Measurements from ENCODE around the gene DEFB124. TPM values are rescaled to one million over a fixed set of nuclear protein-coding genes. Genes with fewer than 3 reads are reported as not detected.
"Not testable (repeated sequence)": the region's sequence is repeated elsewhere in the genome, so short reads cannot be mapped to it uniquely, and the experiment has no call there.

Gene DEFB124
- total RNA-seq, 2 experiments from 2014 or later, result not detected

GRCh38 chr20:31484001-31484400 lies 9.1 kb upstream of the DEFB124 start:
- intact Hi-C loops (cut with micrococcal nuclease), result no loop called here
- Mint-ChIP-seq H3K4me3 (no peak overlapping the region), H3K27ac (no peak overlapping the region), H3K27me3 (peaks cover 18% of the 10 kb centered on the region), H3K9me3 (no peaks in the 10 kb centered on the region), H3K4me1 (ENCODE audit: low read depth) (no peaks in the 10 kb centered on the region), H3K36me3 (no peaks in the 10 kb centered on the region)
- peak; percentile 28 for DNase-seq
- ChIA-PET POLR2A (no interaction called here), CTCF (interaction anchor here (1.0 to 2.5 kb wide), 2 partner anchors 19 to 129 kb away, joined by 3 to 13 read pairs; no protein-coding TSS in a partner anchor)

GRCh38 chr20:31476643-31477215 lies 1.8 kb upstream of the DEFB124 start:
- Mint-ChIP-seq H3K9me3 (no peaks in the 10 kb centered on the region), H3K27me3 (peaks cover 32% of the 10 kb centered on the region), H3K27ac (no peak overlapping the region), H3K36me3 (no peaks in the 10 kb centered on the region), H3K4me1 (ENCODE audit: low read depth) (peaks cover 10% of the 10 kb centered on the region), H3K4me3 (no peak overlapping the region)
- DNase-seq, result no peak
- ChIA-PET POLR2A (no interaction called here), CTCF (no interaction called here)
- intact Hi-C loops (cut with micrococcal nuclease), result no loop called here

DNA sequence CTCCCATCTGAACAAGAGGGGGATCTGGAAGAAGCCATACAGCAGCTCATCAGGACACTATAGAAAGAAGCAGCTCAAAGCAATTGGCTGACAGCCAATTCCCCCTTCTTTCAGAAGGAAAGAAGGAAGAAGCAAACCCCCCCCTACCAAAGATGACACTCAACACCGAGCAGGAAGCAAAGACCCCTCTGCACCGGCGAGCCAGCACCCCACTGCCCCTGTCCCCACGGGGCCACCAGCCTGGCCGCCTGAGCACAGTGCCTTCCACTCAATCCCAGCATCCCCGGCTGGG lies 1.3 kb upstream of the DEFB124 start:
- ChIA-PET CTCF (interaction anchor here (3.4 kb wide), 1 partner anchor 27 kb away, joined by 20 read pairs; no protein-coding TSS in a partner anchor), POLR2A (no interaction called here)
- H3K4me3 Mint-ChIP-seq, result no peak overlapping the region
- H3K27me3 Mint-ChIP-seq, result peaks cover 32% of the 10 kb centered on the region
- no peaks in the 10 kb centered on the region for H3K36me3 Mint-ChIP-seq
- no peaks in the 10 kb centered on the region for H3K9me3 Mint-ChIP-seq
- no peak for DNase-seq
- intact Hi-C loops (cut with micrococcal nuclease), result no loop called here
- H3K4me1 Mint-ChIP-seq (ENCODE audit: low read depth), result peaks cover 10% of the 10 kb centered on the region
- no peak overlapping the region for H3K27ac Mint-ChIP-seq

- H3K36me3 Mint-ChIP-seq, result no peaks in the 10 kb centered on the region
- CTCF ChIA-PET, result interaction anchor here (3.4 kb wide), 1 partner anchor 27 kb away, joined by 20 read pairs; no protein-coding TSS in a partner anchor
- no peak overlapping the region for H3K4me3 Mint-ChIP-seq
- H3K9me3 Mint-ChIP-seq, result no peaks in the 10 kb centered on the region
- no peak for DNase-seq
- no peak overlapping the region for H3K27ac Mint-ChIP-seq
- H3K4me1 Mint-ChIP-seq (ENCODE audit: low read depth), result peaks cover 10% of the 10 kb centered on the region
- H3K27me3 Mint-ChIP-seq, result peaks cover 32% of the 10 kb centered on the region
- POLR2A ChIA-PET, result no interaction called here
- intact Hi-C loops (cut with micrococcal nuclease), result no loop called here
Observed at GRCh38 chr20:31475472-31476293, 756 bp upstream of the DEFB124 start.

- no peaks in the 10 kb centered on the region for H3K36me3 Mint-ChIP-seq
- intact Hi-C loops (cut with micrococcal nuclease), result no loop called here
- no peak overlapping the region for H3K27ac Mint-ChIP-seq
- no peak overlapping the region for H3K4me3 Mint-ChIP-seq
- CTCF ChIA-PET, result interaction anchor here (1.1 to 3.4 kb wide), 2 partner anchors 13 to 29 kb away, joined by 4 to 20 read pairs; no protein-coding TSS in a partner anchor
- POLR2A ChIA-PET, result no interaction called here
- DNase-seq, result no peak
- H3K4me1 Mint-ChIP-seq (ENCODE audit: low read depth), result peaks cover 10% of the 10 kb centered on the region
- H3K27me3 Mint-ChIP-seq, result peaks cover 32% of the 10 kb centered on the region
- no peaks in the 10 kb centered on the region for H3K9me3 Mint-ChIP-seq
Observed at GRCh38 chr20:31474097-31474436, 860 bp downstream of the DEFB124 start.

GRCh38 chr20:31473331-31474096 lies 1.4 kb downstream of the DEFB124 start:
- intact Hi-C loops (cut with micrococcal nuclease), result no loop called here
- POLR2A ChIA-PET, result no interaction called here
- H3K36me3 Mint-ChIP-seq, result no peaks in the 10 kb centered on the region
- peaks cover 32% of the 10 kb centered on the region for H3K27me3 Mint-ChIP-seq
- no peaks in the 10 kb centered on the region for H3K9me3 Mint-ChIP-seq
- peaks cover 10% of the 10 kb centered on the region for H3K4me1 Mint-ChIP-seq (ENCODE audit: low read depth)
- no peak overlapping the region for H3K4me3 Mint-ChIP-seq
- CTCF ChIA-PET, result interaction anchor here (1.1 to 3.4 kb wide), 2 partner anchors 12 to 29 kb away, joined by 4 to 20 read pairs; no protein-coding TSS in a partner anchor
- H3K27ac Mint-ChIP-seq, result no peak overlapping the region
- DNase-seq, result no peak

- DNase-seq, result no peak
- intact Hi-C loops (cut with micrococcal nuclease), result no loop called here
- Mint-ChIP-seq H3K4me1 (ENCODE audit: low read depth) (peaks cover 10% of the 10 kb centered on the region), H3K4me3 (no peak overlapping the region), H3K9me3 (no peaks in the 10 kb centered on the region), H3K36me3 (no peaks in the 10 kb centered on the region), H3K27ac (no peak overlapping the region), H3K27me3 (peaks cover 35% of the 10 kb centered on the region)
- POLR2A ChIA-PET, result interaction anchor here (0.5 kb wide), 1 partner anchor 83 kb away, joined by 5 read pairs; no protein-coding TSS in a partner anchor
- CTCF ChIA-PET, result interaction anchor here (1.1 to 3.4 kb wide), 2 partner anchors 12 to 30 kb away, joined by 4 to 20 read pairs; no protein-coding TSS in a partner anchor
Observed at GRCh38 chr20:31472395-31473330, 2.3 kb downstream of the DEFB124 start.

DNA sequence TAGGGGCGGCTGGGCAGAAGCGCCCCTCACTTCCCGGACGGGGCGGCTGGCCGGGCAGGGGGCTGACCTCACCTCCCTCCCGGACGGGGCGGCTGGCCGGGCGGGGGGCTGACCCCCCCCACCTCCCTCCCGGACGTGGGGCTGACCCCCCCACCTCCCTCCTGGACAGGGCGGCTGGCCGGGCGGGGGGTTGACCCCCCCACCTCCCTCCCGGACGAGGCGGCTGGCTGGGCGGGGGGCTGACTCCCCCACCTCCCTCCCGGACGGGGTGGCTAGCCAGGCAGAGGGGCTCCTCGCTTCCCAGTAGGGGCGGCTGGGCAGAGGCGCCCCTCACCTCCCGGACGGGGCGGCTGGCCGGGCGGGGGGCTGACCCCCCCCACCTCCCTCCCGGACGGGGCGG lies 4.0 kb downstream of the DEFB124 start:
- H3K36me3 Mint-ChIP-seq; H3K27ac Mint-ChIP-seq; H3K4me3 Mint-ChIP-seq; DNase-seq; intact Hi-C loops (cut with micrococcal nuclease); CTCF ChIA-PET; H3K9me3 Mint-ChIP-seq; POLR2A ChIA-PET: not testable (repeated sequence)
- Mint-ChIP-seq H3K4me1 (ENCODE audit: low read depth) (peaks cover 10% of the 10 kb centered on the region), H3K27me3 (peaks cover 19% of the 10 kb centered on the region)

GRCh38 chr20:31454361-31454760 lies 20.6 kb downstream of the DEFB124 start:
- CTCF ChIA-PET, result no interaction called here
- no peaks in the 10 kb centered on the region for H3K9me3 Mint-ChIP-seq
- H3K27me3 Mint-ChIP-seq, result peaks cover 10% of the 10 kb centered on the region
- DNase-seq, result no peak
- H3K4me1 Mint-ChIP-seq (ENCODE audit: low read depth), result no peaks in the 10 kb centered on the region
- POLR2A ChIA-PET, result no interaction called here
- no peaks in the 10 kb centered on the region for H3K36me3 Mint-ChIP-seq
- H3K27ac Mint-ChIP-seq, result no peak overlapping the region
- H3K4me3 Mint-ChIP-seq, result no peak overlapping the region
- intact Hi-C loops (cut with micrococcal nuclease), result no loop called here

GRCh38 chr20:31452575-31452974 lies 22.4 kb downstream of the DEFB124 start:
- ChIA-PET POLR2A (interaction anchor here (0.5 kb wide), 1 partner anchor 40 kb away, joined by 4 read pairs; no protein-coding TSS in a partner anchor), CTCF (no interaction called here)
- Mint-ChIP-seq H3K27me3 (peaks cover 8% of the 10 kb centered on the region), H3K36me3 (no peaks in the 10 kb centered on the region), H3K4me3 (no peak overlapping the region), H3K9me3 (no peaks in the 10 kb centered on the region), H3K4me1 (ENCODE audit: low read depth) (no peaks in the 10 kb centered on the region), H3K27ac (no peak overlapping the region)
- DNase-seq, result no peak
- intact Hi-C loops (cut with micrococcal nuclease), result no loop called here

DNA sequence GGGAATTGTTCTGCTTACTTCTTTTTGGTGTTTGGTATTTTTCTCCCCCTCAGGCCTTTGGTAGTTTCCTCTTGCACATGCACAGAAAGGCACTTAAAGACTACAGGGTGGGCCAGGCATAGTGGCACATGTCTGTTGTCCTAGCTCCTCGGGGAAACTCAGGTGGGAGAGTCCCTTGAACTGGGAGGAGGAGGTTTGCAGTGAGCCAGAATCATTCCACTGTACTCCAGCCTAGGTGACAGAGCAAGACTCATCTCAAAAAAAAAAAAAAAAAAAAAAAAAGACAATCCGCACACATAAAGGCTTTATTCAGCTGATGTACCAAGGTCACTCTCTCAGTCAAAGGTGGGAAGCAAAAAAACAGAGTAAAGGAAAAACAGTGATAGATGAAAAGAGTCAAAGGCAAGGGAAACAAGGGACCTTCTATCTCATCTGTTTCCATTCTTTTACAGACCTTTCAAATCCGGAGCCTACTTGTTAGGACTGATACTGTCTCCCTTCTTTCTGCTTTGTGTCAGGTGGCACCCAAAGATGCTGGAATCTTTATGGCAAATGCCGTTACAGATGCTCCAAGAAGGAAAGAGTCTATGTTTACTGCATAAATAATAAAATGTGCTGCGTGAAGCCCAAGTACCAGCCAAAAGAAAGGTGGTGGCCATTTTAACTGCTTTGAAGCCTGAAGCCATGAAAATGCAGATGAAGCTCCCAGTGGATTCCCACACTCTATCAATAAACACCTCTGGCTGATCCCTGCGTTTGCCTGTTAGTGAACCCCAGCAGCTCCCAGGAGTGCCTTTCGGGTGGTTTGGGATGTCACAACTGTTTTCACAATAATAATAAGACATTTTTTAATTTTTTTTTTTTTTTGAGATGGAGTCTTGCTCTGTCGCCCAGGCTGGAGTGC lies 25.2 kb downstream of the DEFB124 start:
- H3K27ac Mint-ChIP-seq, result no peak overlapping the region
- no peak overlapping the region for H3K4me3 Mint-ChIP-seq
- no peaks in the 10 kb centered on the region for H3K4me1 Mint-ChIP-seq (ENCODE audit: low read depth)
- ChIA-PET POLR2A (no interaction called here), CTCF (interaction anchor here (1.7 to 2.9 kb wide), 3 partner anchors 10 to 53 kb away, joined by 9 to 14 read pairs (median 9); partner anchors contain the start of gene DEFB123)
- intact Hi-C loops (cut with micrococcal nuclease), result no loop called here
- no peaks in the 10 kb centered on the region for H3K9me3 Mint-ChIP-seq
- DNase-seq, result no peak
- no peaks in the 10 kb centered on the region for H3K36me3 Mint-ChIP-seq
- H3K27me3 Mint-ChIP-seq, result peaks cover 12% of the 10 kb centered on the region

Measured in activated CD4-positive, alpha-beta memory T cell treated with anti-CD3 and anti-CD28 coated beads for 36 hours (primary cell).